K562 (cell line): Measurements from ENCODE around the gene RYK. TPM values are rescaled to one million over a fixed set of nuclear protein-coding genes. Genes with fewer than 3 reads are reported as not detected.

ENCODE experiments used
- CUX1 ChIP-seq: fragments of 200-800 bp; sonication (Bioruptor generic); IDR thresholded peaks from 2 replicates; pipeline ENCODE4 v1.6.1; 2016; ENCODE audit warnings: missing genetic modification characterization, missing compliant biosample characterization
- GTF2F1 ChIP-seq: IDR thresholded peaks from 2 replicates; pipeline ENCODE4 v1.6.1; 2011; ENCODE audit warnings: low read depth, low read length, improper control_type of control experiment
- REST ChIP-seq, 2 experiments: fragments of 450-650 bp; formaldehyde crosslinking in 1 of 2; IDR thresholded peaks; 2 replicates each; pipeline versions ENCODE4 v1.4.0 to v1.6.1; 2014 to 2020; ENCODE audit warnings: mild to moderate bottlenecking in 2 of 2, borderline replicate concordance in 1 of 2, low read depth in 1 of 2
- SETDB1 ChIP-seq: IDR thresholded peaks from one replicate; pipeline ENCODE4 v1.6.1; 2012; ENCODE audit warnings: low read length, control low read depth, inconsistent platforms
- SREBF2 ChIP-seq: sonication (generic); formaldehyde crosslinking; IDR thresholded peaks from 2 replicates; pipeline ENCODE4 v1.4.0; 2020; ENCODE audit warnings: mild to moderate bottlenecking, missing genetic modification reagents
- SRSF1 ChIP-seq: fragments of 200-400 bp; formaldehyde crosslinking; IDR thresholded peaks from 2 replicates; pipeline ENCODE4 v1.6.1; 2017; ENCODE audit warnings: mild to moderate bottlenecking, low read depth, low read length, moderate library complexity
- XRCC5 ChIP-seq: fragments of 200-400 bp; formaldehyde crosslinking; IDR thresholded peaks from 2 replicates; pipeline ENCODE4 v1.6.1; 2017; ENCODE audit warnings: low read depth, mild to moderate bottlenecking, low read length
- ZNF384 ChIP-seq: IDR thresholded peaks from 2 replicates; pipeline ENCODE4 v1.6.1; 2012; ENCODE audit warnings: low read depth, low read length, improper control_type of control experiment
- polyA plus RNA-seq, 8 experiments: library from polyadenylated mRNA; depleted of rRNA in 4 of 8; stranded (reverse) in 5 of 8; unstranded in 3 of 8; fragments of >200 nt; fragmentation: Nextera tagmentation in 2 of 8; fragmentation: Illumina TruSeq in 1 of 8; extraction: Ambion mirVana in 2 of 8; extraction: Trizol in 1 of 8; gene quantifications; 2 replicates each; pipeline versions ENCODE4 v1.2.1 to v1.2.3, GENCODE V29; 2011 to 2014; ENCODE audit warnings: inconsistent platforms in 1 of 8, missing spikeins in 1 of 8
- total RNA-seq, 7 experiments: library from RNA; depleted of rRNA in 6 of 7; stranded (reverse); fragments of >200 nt in 6 of 7; fragmentation: Illumina TruSeq in 2 of 7; extraction: Trizol in 2 of 7; gene quantifications; 2 replicates each; pipeline versions ENCODE4 v1.2.1 to v1.2.3, GENCODE V29; 2011 to 2021; ENCODE audit warnings: low replicate concordance in 1 of 7

The RYK gene
- total and polyA plus RNA-seq, 9 of the 15 experiments (the other 6 are each of a cell fraction or from before 2014, with no cell fraction given) = 4.2 to 29.5 (median 16.6) TPM

- TF ChIP-seq REST (IDR thresholded peaks at IDR 0.05; ENCODE audit: borderline replicate concordance) (no peak), REST (CRISPR knock-in tag; IDR thresholded peaks at IDR 0.05; ENCODE audit: low read depth) (no peak), ZNF384 (no peak), GTF2F1 (no peak), SRSF1 (no peak), XRCC5 (no peak), CUX1 (CRISPR knock-in tag) (no peak), SREBF2 (no peak), SETDB1 (no peak)
These were observed 5.7 kb downstream of the RYK start (continued) for GRCh38 chr3:134244921-134245320.
